ENCODE results near the gene TP53BP2. TPM values are rescaled to one million over a fixed set of nuclear protein-coding genes. Genes with fewer than 3 reads are reported as not detected.
A peak's percentile ranks its signal among the peaks of the same experiment; 100 is the strongest.

TP53BP2 gene
- total RNA-seq, 1 donor from 2014 or later: 47.4 TPM

GRCh38 chr1:223770621-223771315, 75.0 kb downstream of the TP53BP2 start:
- H3K4me1 Mint-ChIP-seq (ENCODE audit: low read depth): peaks cover 32% of the 10 kb centered on the region
- no peak overlapping the region for H3K4me3 Mint-ChIP-seq (ENCODE audit: unreplicated experiment)
- no peak for DNase-seq (ENCODE audit: low spot score)
- no peaks in the 10 kb centered on the region for H3K27me3 Mint-ChIP-seq (ENCODE audit: low read depth)
- H3K9me3 Mint-ChIP-seq (ENCODE audit: low read depth): no peaks in the 10 kb centered on the region
- TF ChIP-seq CTCF (IDR thresholded peaks at IDR 0.05): no peak
- H3K27ac Mint-ChIP-seq (ENCODE audit: unreplicated experiment): peak overlapping the region; percentile 86
- peaks cover 35% of the 10 kb centered on the region for H3K36me3 Mint-ChIP-seq (ENCODE audit: low read depth)

- DNase-seq (ENCODE audit: low spot score): no peak
- TF ChIP-seq CTCF (IDR thresholded peaks at IDR 0.05): no peak
- no peak overlapping the region for H3K4me3 Mint-ChIP-seq (ENCODE audit: unreplicated experiment)
- H3K36me3 Mint-ChIP-seq (ENCODE audit: low read depth): peaks cover 41% of the 10 kb centered on the region
- peaks cover 10% of the 10 kb centered on the region for H3K4me1 Mint-ChIP-seq (ENCODE audit: low read depth)
- H3K27ac Mint-ChIP-seq (ENCODE audit: unreplicated experiment): no peak overlapping the region
- no peaks in the 10 kb centered on the region for H3K27me3 Mint-ChIP-seq (ENCODE audit: low read depth)
- H3K9me3 Mint-ChIP-seq (ENCODE audit: low read depth): no peaks in the 10 kb centered on the region
Measured at GRCh38 chr1:223765719-223766340, 79.9 kb downstream of the TP53BP2 start.

- H3K9me3 Mint-ChIP-seq (ENCODE audit: low read depth): no peaks in the 10 kb centered on the region
- H3K4me3 Mint-ChIP-seq (ENCODE audit: unreplicated experiment): no peak overlapping the region
- no peak for DNase-seq (ENCODE audit: low spot score)
- H3K4me1 Mint-ChIP-seq (ENCODE audit: low read depth): peaks cover 11% of the 10 kb centered on the region
- H3K36me3 Mint-ChIP-seq (ENCODE audit: low read depth): peaks cover 39% of the 10 kb centered on the region
- H3K27me3 Mint-ChIP-seq (ENCODE audit: low read depth): no peaks in the 10 kb centered on the region
- H3K27ac Mint-ChIP-seq (ENCODE audit: unreplicated experiment): no peak overlapping the region
- no peak for TF ChIP-seq CTCF (IDR thresholded peaks at IDR 0.05)
Measured at GRCh38 chr1:223765036-223765718, 80.6 kb downstream of the TP53BP2 start.

- Mint-ChIP-seq H3K27ac (ENCODE audit: unreplicated experiment) (peak overlapping the region; percentile 45), H3K4me1 (ENCODE audit: low read depth) (peaks cover 11% of the 10 kb centered on the region), H3K36me3 (ENCODE audit: low read depth) (peaks cover 35% of the 10 kb centered on the region), H3K27me3 (ENCODE audit: low read depth) (no peaks in the 10 kb centered on the region), H3K4me3 (ENCODE audit: unreplicated experiment) (no peak overlapping the region), H3K9me3 (ENCODE audit: low read depth) (no peaks in the 10 kb centered on the region)
- TF ChIP-seq CTCF (IDR thresholded peaks at IDR 0.05): no peak
- DNase-seq (ENCODE audit: low spot score): no peak
Measured at GRCh38 chr1:223763881-223764280, 81.9 kb downstream of the TP53BP2 start.

GRCh38 chr1:223763251-223763650, 82.5 kb downstream of the TP53BP2 start:
- H3K36me3 Mint-ChIP-seq (ENCODE audit: low read depth): peaks cover 37% of the 10 kb centered on the region
- H3K9me3 Mint-ChIP-seq (ENCODE audit: low read depth): no peaks in the 10 kb centered on the region
- H3K4me1 Mint-ChIP-seq (ENCODE audit: low read depth): peaks cover 11% of the 10 kb centered on the region
- no peaks in the 10 kb centered on the region for H3K27me3 Mint-ChIP-seq (ENCODE audit: low read depth)
- peak overlapping the region; percentile 55 for H3K27ac Mint-ChIP-seq (ENCODE audit: unreplicated experiment)
- H3K4me3 Mint-ChIP-seq (ENCODE audit: unreplicated experiment): no peak overlapping the region
- no peak for TF ChIP-seq CTCF (IDR thresholded peaks at IDR 0.05)
- DNase-seq (ENCODE audit: low spot score): no peak

All from chondrocyte (in vitro differentiated cells).